HG02840 (cell line): ENCODE measurements around the gene NID2.

Experiments used
- ATAC-seq: cut with Tn5 transposase; IDR thresholded peaks from one replicate; pipeline ENCODE4 v1.9.1; 2021; ENCODE audit warnings: mild to moderate bottlenecking, moderate library complexity, moderate number of reproducible peaks; ENCODE audit not compliant: unreplicated experiment, low FRiP score

NID2 gene

GRCh38 chr14:52080808-52081755 is 12.2 kb upstream of the NID2 start:
- ATAC-seq: no peak

- no peak for ATAC-seq
Observed at GRCh38 chr14:52080158-52080800, 11.4 kb upstream of the NID2 start.

- ATAC-seq: no peak
Observed at GRCh38 chr14:52079239-52079959, 10.5 kb upstream of the NID2 start.

- ATAC-seq: no peak
Observed at GRCh38 chr14:52078721-52079120, 9.9 kb upstream of the NID2 start.

- no peak for ATAC-seq
Observed at GRCh38 chr14:52078095-52078531, 9.3 kb upstream of the NID2 start.

GRCh38 chr14:52077256-52077979 is 8.6 kb upstream of the NID2 start:
- no peak for ATAC-seq

- no peak for ATAC-seq
Observed at GRCh38 chr14:52076334-52076733, 7.5 kb upstream of the NID2 start.

GRCh38 chr14:52075371-52075770 is 6.5 kb upstream of the NID2 start:
- ATAC-seq: no peak

GRCh38 chr14:52073251-52073650 is 4.4 kb upstream of the NID2 start:
- no peak for ATAC-seq

- ATAC-seq: no peak
Observed at GRCh38 chr14:52072266-52072780, 3.5 kb upstream of the NID2 start.

GRCh38 chr14:52071675-52072074 is 2.8 kb upstream of the NID2 start:
- ATAC-seq: no peak

GRCh38 chr14:52070051-52070431 is 1.2 kb upstream of the NID2 start:
- no peak for ATAC-seq

GRCh38 chr14:52069307-52070050 is 620 bp upstream of the NID2 start:
- no peak for ATAC-seq

- ATAC-seq: no peak
Observed at GRCh38 chr14:52067873-52068614, 815 bp downstream of the NID2 start.

GRCh38 chr14:52064174-52064573 is 4.7 kb downstream of the NID2 start:
- ATAC-seq: no peak

- no peak for ATAC-seq
Observed at GRCh38 chr14:52063052-52063462, 5.8 kb downstream of the NID2 start.

GRCh38 chr14:52061890-52062289 is 7.0 kb downstream of the NID2 start:
- ATAC-seq: no peak

GRCh38 chr14:52061390-52061789 is 7.5 kb downstream of the NID2 start:
- no peak for ATAC-seq

- ATAC-seq: no peak
Observed at GRCh38 chr14:52060080-52060479, 8.8 kb downstream of the NID2 start.
